OCI-M1 (cell line): Measurements from ENCODE around the gene ZFP92.
"Not testable (repeated sequence)": the region's sequence is repeated elsewhere in the genome, so short reads cannot be mapped to it uniquely, and the experiment has no call there.

Source experiments
- DNase-seq: peaks from one replicate; lab custom pipeline; 2025; lab: John Stamatoyannopoulos, UW

ZFP92 gene, protein sequence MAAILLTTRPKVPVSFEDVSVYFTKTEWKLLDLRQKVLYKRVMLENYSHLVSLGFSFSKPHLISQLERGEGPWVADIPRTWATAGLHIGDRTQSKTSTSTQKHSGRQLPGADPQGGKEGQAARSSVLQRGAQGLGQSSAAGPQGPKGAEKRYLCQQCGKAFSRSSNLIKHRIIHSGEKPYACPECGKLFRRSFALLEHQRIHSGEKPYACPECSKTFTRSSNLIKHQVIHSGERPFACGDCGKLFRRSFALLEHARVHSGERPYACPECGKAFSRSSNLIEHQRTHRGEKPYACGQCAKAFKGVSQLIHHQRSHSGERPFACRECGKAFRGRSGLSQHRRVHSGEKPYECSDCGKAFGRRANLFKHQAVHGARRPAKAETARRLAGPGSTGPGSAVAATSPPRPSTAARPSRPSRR

DNA sequence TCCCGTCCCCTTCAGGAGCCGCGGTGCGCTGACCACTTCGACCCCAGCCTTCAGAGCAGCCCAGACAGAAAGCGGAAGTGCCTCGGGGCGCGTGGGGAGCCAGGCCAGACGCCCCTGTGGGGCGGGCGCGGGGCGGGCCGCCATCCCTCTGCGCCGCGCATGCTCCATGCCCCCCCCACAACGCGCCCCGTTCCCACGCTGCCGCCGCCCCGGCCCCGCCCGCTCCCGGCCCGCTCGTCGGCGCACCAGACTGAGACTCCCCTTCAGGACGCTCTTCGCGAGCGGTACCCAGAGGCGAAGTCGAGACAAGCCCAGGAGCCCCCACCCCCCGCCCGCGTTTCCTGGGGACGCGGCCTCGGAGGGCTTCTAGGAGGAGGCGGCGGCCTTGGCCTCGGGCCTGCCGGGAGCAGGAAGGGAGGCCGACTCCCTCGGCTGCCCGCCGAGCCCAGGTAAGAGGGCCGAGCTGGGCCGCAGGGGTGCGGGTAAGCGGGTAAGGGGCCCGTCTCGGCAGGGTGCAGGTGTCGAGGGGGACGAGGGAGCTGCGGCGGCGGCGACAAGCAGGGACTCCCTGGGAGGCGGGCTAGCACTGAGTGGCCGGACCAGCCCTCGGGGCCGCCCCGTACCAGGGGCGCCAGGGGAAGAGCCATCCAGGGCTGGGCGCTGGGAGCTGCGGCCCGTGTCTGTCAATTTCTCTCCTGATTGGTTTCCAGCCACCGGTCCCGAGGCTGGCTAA lies at the start of gene ZFP92:
Gene ZFP92 (plus strand): TSS at position 218 of the 733 bp plus-strand sequence. CDS start 6,851 bp downstream, outside the sequence.
- DNase-seq = peak; percentile 38

DNA sequence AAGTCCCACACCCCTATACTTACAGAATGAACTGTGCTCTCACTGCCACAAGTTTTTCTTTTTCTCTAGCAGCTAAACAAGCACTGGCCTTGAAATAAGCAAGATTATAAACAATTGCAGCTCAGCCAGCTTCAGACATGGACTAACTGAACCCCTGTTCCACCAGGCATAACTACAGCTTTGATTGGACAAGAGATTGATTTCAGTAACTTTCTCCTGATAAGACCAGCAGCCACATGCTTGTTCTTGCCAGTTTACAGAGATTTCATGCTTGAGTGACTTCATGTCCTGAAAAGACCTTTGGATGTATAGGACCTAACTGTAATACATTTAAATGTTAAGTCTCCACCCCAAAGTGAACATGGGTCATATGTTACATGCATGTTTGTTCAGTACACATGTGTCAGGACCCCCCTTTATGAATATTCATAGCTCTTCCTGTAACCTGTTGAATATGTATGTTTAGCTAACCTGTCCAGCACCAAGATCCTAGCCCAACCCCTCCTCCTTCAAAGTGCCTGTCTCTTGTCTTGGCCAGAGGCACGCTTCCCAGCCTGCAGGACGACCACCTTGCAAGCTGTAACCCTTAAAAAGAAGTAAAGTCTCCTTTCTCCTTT lies 49.4 kb upstream of the ZFP92 start:
- DNase-seq = peak; percentile 32

DNA sequence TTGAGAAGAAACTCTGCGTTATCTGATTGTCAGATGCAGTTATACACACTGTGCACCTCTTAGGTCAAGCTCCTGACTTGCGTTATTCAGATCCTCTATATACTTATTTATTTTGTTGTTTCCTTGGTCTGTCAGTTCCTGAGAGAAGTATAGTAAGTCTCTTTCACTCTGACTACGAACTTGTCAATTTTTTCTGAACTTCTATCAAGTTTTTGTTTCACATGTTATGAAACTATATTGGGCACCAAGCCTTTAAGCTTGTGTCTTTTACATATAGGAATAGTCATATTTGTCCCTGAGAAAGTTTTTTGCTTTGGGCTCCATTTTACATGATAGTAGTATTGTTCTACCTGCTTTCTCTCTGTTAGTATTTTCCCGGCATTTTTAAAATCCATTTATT lies 45.6 kb upstream of the ZFP92 start:
- no peak for DNase-seq

DNA sequence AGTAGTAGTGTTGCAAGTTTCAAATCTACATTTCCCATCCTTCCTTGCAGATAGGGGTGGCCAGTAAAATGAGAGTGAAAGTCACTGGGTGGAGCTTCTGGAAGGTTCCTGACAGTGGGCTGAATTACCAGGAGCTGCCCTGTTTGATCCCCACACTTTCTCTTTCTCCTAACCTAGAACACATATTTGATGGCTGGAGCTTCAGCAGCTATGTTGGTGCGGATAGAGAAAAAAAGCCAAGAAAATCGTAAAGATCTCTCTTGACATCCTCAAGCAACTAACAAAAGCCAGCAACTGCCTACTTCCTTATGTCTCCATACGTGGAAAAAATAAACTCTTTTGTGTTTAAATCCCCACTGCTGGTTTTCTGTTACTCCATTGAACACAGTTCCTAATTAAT lies 45.2 kb upstream of the ZFP92 start:
- no peak for DNase-seq

DNA sequence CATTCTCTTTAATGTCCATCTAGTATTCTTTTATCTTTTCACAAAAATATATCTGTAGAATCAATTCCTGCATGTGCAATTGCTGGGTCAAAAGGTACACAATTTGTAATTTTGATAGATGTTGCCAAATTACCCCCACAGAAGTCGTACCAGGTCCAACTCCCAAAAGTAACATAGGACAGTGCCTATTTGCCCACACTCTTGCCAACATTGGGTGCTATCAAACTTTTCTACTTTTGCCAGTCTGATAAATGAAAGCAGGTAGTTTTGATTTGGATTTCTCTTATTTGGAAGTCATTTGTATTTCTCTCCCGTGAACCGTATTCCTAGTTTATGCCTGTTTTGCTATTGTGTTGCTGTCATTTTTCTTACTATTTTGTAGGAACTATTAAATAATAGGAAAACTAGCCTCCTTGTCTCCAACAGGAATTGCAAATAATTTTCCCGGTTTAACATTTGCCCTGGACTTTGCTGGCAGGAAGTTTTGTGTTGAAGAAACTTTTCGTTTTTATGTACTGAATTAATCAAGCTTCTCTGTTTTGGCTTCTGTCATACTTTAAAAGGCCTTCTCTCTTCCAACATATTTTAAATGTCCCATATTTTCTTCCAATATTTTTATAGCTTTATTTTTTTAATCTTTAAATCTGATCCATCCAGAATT lies 44.3 kb upstream of the ZFP92 start:
- no peak for DNase-seq

DNA sequence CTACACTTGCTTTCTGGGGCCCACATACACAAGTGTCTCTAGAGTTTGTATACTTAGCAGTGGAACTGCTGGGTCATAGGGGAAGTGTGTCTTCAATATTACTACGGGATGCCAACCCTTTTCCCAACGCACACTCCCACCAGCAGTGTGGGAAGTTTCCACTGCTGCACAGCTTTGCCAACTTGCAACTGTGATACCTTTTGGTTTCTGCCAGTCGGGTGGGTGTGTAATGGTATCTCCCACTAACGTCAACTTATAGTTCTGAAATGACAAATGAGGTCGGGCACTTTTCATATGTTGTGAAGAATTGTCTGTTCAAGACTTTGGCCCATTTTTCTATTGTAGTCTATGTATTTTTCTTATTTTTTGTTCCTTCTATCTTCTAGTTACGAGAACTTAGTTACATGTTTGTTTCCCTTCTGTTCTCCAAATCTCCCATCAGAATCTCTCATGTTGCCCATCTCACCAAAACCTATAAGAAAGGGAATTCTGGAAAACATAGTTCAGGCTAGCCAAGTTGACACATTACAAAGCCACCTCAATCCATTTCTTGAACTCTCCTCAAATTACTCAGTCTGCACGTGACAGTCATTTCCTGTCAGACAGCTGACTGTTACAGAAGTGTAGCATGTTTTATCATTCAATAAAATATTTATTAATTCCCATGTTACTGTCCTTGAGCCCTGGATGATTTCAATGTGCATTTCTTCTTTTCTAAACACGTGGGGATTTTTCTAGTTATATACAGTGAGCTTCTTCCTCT lies 40.8 kb upstream of the ZFP92 start:
- DNase-seq = no peak

DNA sequence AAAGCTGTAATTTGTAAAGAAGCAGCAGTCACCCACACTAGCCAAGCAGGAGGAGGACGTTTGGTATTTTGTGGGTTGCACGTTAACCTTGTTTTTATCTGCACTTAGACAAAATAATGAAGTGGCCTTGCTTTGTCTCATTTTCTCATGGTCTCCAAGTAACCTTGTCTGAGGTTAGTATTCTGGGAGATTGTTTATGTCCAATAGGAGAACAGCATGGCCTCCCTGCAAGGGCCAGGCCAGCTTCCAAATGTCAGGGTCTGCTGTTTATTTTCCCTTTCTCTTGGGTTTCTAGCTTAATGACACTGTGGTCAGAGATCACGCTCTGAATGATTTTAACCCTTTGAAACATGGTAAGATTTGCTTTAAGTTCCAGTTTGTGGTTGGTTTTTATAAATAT lies 40.0 kb upstream of the ZFP92 start:
- DNase-seq = no peak

DNA sequence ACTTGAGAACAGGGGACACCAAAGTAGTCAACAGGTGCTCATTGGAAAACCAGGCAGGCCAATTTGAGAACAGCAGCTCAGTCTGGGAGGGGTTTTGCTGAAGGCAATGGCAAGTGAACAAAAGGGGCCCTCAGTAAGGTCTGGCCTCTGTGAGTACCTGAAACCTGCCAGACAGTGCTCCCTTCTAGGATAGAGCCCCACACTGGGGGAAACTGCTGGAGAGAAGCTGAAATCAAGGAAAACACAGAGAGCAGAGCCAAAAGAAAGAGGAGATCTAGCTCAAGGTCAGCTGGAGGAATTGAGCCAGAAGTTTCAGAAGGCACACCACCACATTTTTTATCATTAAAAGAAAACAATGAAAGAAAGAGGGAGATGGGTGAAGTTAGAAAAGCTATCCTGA lies 38.3 kb upstream of the ZFP92 start:
- DNase-seq = no peak

DNA sequence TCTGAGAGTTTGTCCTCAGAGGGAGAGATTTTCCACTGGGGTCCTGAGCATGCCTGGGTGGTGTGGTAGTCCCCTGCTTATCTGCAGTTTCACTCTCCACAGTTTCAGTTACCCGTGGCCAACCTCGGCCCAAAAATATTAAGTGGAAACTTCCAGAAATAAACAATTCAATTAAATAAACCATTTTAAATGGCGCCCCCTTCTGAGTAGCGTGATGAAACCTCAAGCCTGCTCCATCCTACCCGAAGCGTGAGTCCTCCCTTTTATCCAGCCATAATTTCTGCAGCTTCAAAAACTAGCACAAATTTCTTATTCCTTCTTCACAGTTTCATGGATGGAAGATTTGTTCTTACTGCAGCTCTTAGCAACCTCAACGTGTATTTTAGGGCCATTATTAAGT lies 36.8 kb upstream of the ZFP92 start:
- peak; percentile 10 for DNase-seq

DNA sequence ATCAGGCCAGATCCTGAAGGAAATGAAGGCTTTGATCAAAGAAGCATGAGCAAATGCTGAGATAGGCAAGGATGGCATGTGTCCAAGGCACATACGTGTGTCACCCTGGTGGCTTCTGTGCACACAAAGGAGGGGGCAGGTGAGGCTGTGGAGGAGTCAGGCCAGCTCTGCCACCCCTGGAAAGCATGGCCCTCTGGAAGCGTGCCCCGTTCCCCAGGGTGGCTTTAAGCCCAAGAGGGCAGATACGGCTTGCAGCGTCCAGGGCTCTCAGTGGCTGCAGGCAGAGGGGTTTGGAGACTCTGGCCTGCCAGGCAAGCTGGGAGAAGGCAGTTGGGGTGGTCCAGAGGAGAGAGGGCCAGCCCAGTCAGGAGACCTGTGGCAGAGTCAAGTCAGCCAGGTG lies 35.7 kb upstream of the ZFP92 start:
- DNase-seq = no peak

DNA sequence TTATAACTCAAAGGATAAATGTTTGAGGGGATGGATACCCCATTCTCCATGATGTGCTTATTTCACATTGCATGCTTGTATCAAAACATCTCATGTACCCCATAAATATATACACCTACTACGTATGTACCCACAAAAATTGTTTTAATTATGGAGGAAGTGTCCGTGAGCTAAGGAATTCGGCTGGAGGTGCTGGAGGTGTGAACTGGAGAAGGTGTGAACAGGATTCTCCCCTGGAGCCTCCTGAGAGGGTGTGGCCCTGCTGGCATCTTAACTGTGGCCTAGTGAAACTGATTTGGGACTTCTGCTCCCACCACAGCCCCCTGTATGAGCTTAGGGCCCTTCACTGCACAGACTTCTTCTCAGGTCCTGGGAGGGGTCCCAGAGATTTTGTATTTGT lies 33.5 kb upstream of the ZFP92 start:
- no peak for DNase-seq

DNA sequence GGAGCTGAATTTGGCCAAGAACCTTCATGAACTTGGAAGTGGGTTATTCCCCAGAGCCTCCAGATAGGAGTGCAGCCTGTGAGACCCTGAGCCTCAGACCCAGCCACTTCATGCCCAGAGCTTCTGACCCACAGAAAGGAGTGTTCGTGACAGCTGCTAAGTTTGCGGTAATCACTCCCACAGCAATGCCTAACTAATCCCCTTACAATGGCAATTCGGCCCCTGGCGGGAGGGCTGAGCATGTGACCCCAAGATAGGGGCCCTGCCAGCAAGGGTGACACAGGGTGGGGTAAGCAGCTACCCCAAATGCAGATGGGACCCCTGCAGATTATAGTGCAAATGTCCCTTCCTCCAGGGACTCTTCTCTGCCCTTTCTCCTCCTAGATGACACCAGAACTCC lies 32.7 kb upstream of the ZFP92 start:
- DNase-seq = no peak

DNA sequence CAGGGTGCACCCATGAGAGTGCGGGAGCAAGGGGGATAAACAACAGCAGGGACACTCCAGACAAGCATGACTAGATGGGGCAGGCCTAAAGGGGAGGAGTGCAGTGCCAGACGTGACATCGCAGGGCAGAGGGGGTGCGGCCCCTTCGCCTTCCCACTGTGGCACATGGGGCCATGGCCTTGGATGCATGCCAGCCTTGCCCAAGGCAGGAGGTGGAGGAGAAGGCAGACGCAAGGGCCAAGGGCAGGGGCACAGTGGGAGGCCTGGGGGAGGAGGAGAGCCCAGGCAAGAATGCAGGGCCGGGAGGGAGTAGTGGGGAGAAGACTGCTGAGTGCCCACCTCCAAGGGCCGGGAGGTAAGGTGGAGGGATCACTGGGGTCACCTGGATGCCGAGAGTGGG lies 31.8 kb upstream of the ZFP92 start:
- no peak for DNase-seq

DNA sequence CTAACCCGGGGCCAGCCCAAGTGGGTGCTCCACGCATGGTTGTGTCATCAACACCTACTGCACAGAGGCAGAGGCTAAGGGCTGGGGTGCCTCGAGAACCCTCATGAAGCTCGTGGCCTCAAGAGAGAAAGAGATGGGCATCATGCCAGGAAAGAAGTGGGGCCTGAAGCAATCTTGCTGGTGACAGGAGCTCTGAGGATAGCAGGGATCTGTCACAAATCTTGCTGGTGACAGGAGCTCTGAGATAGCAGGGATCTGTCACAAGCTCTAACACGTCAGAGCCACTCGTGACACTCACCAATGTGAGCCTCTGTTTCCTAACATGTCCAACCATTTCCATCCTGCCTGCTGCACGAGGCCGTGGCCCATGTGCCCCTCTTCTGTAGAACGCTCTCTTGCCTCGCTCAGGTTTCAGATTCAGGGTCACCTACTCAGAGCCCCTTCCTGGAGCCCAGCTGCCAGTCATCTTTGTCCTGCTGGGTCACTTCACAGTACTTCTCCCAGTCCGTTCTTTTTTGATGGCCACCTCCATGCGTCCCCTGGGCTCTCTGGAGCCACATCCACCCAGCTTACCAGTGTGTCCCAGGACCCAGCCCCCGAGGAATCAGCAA lies 31.2 kb upstream of the ZFP92 start:
- peak; percentile 33 for DNase-seq

DNA sequence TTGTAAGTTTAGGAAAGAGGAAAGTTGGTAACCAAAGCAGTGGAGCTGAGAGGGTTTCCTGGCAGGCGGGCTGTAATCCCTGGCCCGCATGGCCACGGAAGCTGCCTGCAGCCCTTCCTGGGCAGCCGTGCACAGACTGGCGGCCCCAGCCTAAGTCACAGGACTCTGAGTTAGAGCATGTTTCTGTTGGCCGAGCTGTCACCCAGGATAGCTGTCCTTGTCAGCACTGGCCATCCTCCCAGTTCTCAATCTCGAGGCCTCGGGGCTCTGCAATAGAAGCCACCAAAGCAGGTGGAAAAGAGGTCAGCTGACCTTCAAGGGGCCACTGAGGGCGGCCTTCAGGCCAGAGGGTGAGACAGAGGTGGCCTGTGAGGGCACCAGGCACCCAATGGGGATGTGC lies 30.6 kb upstream of the ZFP92 start:
- DNase-seq = no peak

DNA sequence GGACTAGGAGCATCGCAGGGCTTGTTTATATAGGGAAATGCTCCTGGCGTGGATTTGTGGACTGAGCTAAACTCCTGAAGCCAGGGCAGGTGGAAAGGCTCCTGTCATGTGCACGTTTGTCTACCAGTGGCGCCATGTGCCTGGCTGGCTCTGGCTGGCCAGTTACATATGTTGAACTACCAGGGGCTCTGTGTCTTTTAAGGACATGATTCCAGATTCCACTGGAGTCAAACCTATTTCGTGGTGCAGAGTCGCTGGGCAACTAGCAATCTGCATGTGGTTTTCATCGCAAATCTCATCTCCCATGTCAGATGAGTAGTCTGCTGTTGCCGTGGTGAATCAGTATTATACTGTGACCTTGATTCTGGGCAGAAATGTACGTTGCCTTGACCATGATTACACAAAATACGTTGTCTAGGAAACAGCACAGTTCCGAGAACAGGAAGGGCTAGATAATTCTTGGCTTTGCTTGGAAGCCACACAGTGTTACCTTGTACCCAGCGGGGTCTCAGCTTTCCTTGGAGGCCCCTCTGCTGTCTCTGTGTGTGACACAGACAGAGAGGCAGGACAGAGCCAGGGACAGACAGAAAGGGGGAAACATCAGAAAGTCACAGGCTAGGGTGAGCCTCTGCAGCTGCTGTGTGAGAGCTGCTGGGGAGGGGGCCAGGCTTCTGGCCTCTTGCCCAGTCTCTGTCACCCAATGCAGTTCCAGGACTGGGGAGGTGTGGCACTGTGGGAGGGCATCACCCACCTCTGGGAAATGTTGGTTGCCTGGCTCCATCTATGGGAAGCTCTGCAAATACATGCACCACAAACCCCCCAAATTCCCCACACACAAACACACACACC lies 29.4 kb upstream of the ZFP92 start:
- peak; percentile 97 for DNase-seq

DNA sequence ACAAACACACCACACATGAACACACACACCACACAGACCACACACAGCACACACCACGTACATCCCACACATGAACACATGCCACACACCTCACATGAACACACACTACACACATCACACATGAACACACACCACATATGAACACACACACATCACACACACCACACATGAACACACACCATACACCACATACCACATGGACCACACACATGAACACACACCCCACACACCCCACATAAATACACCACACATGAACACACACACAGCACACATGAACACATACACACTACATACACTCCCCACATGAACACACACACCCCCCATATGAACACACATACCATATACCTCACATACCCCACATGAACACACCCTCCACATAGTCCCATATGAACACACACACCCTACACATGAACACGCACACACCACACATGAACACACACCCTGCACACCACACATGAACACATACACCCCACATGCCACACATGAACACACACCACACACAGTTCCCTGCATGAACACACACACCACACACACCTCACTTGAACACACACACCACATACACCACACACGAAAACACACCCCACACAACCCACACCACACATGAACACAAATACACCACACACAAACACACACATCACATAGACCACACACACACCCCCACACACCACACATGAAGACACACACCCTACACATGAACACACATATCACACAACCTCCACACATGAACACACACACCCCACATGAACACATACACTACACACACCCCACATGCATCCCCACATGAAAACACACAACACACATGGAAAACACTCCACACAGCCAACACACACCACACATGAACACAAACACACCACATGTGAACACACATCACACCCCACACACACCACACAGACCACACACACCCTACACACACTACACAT lies 28.4 kb upstream of the ZFP92 start:
- DNase-seq = no peak

DNA sequence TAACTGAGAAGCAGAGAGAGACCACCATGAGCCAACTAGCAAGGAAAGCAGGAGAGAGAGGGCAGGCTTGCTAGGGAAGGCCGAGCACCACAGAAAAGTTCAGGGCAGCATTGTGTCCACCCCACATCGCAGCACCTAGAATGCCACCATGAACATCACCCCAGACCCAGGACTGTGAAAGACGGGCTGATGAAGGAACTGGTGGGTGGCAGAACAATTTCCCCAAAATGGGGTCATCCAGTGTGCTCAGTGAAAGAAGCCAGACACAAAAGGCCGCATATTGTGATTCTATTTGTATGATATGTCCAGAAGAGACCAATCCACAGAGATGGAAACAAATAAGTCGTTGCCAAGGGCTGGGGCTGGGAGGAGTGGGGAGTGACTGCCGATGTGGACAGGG lies 26.9 kb upstream of the ZFP92 start:
- no peak for DNase-seq

DNA sequence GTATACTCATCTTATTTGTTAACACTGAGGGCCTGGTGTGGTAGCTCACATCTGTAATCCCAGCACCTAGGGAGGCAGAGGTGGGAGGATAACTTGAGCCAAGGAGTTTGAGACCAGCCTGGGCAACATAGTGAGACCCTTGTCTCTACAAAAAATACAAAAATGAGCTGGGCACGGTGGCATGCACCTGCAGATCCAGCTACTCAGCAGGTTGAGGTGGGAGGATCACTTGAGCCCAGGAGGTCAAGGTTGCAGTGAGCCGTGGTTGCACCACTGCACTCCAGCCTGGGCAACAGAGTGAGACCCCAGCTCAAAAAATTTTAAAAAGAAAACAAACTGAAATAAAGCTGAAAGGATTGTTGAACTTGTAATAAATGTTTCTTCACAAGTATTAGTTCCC lies 26.3 kb upstream of the ZFP92 start:
- not testable (repeated sequence) for DNase-seq
